ENCODE measurements around the gene MAP7D3.
"Not testable (repeated sequence)": the region's sequence is repeated elsewhere in the genome, so short reads cannot be mapped to it uniquely, and the experiment has no call there.

Gene MAP7D3

DNA sequence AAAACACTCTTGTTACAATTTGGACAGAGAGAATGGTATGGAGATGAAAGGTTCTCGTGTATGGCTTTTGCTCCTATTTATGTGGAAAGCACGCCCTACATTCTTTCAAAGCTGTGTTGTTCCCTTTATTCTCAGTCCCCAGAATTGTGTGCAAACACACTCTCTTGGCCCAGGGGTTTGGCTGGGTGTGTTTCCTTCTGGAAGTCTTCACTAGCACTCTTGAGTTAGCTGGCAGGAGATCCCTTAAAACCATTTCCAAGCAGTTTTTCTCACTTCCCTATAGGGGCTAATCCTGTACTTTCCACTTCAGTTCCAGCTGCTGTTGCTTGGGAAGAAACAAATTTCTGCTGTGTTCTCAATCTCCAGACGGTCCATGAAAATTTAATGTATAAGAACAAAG, 68.8 kb downstream of the MAP7D3 start:
- no peak for DNase-seq (ENCODE audit: low read depth)

DNA sequence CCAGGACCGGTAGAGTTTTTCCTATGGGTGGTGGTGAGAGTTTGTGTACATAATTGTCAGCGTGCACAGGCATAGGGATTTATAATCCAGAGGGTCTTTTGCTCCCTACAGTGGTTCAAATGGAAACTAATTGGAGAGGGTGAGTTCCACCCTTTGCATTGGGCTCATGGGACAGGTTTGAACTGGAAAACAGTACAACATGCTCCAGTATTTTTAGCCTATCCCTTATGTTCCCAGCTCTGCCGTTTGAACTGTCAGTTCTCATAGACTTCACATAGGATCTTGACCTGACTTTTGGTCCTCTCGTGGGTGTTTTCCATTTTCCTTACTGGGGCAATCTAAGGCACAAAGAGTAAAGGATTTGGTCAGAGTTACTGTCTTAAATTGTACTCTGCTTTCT, 72.1 kb downstream of the MAP7D3 start:
- DNase-seq (ENCODE audit: low read depth), result no peak

DNA sequence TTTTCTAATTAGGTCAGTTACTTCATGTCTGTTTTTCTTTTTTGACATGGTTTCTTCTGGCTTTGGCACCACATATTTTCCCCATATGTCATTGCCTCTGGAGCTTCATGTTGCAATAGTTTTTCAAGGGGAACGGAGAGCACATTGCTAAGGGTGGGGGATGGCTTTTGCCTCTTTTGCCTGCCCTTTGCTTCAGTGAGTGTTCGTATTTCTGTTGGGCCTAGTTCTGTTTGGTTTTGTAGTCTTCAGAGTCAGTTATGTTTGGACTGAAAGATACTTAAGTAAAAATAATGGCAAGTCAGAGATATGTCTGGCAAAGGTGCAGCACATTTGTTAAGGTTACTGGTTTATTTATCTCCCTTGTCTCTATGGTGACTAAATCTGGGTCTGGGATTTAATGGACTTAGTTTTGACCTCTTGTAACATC, 74.8 kb downstream of the MAP7D3 start:
- no peak for DNase-seq (ENCODE audit: low read depth)

DNA sequence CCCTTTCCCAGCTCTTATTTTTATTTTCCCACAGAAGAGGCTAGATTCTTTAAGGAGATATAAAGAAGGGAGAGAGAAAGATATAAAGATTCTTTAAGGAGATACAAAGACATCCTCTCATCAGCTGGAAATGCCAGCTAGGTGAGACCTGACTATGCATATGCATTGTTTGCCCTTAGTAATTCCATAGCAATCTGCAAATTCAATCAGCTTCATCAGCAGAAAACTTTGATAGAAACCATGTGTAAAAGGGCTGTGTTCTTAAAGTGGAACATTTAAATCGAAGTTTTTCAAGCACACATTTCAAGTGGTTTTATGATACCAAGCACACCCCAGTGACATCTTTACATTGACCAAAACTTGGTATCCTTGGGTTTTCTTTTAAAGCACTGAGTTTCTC, 79.8 kb downstream of the MAP7D3 start:
- DNase-seq (ENCODE audit: low read depth), result no peak

DNA sequence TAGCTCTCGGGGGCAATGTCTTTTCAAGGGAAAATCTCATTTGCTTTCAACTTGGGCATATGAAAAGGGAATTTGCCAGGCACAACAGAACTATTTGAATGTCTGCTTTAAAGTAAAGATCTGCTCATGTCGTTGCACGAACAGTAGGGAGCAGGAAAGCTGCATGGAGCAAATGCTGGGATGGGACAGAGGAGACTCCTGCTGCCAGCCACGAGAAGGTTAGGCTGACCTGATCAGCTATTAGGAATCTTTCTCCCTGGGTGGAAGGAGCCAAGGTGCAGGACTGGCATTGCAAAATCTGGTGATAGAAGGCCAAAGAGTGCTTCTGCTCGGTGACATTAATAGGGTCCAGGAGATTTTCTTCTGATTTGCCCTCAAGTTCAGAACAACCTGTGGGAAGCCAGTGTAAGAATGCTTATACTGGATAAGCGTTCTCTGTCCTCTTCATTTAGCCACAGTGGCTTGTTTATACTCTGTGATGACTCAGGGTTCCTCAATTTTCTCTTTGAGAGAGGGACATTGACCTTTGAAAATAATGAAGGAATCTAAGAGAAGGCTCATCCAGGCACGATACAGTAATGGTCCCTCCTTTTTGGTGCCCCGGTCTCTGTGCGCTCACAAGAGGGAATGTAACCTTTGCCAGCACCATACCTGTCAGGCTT, 80.9 kb downstream of the MAP7D3 start:
- DNase-seq (ENCODE audit: low read depth), result no peak

DNA sequence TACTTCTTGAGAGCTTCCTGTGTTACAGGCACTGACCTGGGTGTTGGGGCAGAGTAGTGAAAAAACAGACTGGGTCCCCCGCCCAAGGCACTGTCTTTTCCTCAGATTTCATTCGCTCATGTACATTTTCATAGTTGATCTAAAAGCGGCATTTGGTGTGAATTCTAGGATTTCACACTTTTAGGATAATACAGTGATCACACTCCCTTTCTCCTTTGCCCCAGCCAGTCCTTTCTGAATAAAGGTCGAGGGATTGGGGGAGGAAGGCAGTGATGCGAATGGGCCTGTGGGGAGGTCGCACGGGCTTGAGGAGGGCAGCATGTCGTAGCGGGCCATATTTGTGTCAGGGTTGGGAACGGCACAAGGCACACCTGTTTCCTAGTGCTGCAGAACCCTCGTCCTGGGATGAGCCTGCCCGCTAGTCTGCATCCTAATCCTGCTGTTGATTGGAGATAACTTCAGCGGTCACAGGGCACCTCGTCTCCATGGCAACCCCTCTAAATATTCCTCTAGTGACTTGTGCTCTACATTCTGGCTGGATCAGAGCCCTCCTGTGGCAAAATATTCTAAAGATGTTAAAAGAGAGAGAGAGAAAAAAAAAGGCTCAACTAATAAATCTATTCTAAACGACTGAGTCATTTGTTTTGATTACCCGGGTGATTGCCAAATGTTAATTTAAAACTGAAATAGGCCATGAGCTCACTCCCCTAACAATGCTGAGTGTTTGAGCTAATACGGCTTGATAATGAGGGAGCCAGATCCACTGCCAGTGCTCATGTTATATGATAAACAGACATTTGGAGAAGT, 82.1 kb downstream of the MAP7D3 start:
- no peak for DNase-seq (ENCODE audit: low read depth)

DNA sequence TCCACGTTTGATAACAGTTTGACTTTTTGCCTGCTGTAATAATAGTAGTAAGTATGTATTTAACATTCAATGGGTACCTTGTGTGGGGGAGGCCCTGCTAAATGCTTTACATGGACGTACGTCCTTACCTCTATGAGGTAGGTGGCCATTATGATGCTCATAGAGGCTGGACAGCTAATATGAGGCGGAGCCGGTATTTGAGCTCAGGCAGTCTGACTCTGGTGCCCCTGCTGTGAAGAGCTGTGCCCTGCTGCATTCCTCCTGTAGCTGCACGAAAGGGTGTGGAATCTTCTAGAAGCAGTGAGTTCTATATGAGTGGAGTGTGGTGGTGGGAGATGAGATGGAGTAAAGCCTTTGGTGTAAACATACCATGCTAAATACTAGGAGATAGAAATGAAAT, 83.2 kb downstream of the MAP7D3 start:
- not testable (repeated sequence) for DNase-seq (ENCODE audit: low read depth)

DNA sequence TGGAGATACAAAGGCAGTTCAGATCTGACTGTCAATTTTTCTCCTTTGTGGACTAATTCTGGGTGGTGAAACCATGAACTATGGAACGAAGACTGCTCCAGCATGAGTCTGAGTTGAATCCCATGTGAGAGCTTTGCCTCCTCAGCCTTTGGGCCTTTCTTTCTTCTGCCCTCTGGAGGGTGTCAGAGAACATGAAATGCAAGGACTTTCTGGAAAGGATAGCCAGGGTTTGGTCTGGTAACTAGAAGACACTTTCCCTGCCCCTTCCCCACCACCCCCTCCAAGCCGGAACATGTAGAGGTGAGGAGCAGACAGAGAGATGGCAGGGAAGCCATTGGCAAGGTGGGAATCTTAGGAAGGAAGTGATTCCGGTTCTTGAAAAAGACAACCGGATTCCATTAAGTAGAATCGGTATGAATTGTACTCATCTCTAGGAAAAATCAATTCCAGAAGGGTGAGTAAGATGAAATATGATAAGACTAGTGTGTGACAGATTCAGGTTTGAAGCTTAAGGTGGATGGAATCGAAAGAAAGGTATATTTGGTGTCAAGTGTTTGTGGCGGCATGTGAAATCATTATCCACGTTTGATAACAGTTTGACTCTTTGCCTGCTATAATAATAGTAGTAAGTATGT, 84.9 kb downstream of the MAP7D3 start:
- no peak for DNase-seq (ENCODE audit: low read depth)

DNA sequence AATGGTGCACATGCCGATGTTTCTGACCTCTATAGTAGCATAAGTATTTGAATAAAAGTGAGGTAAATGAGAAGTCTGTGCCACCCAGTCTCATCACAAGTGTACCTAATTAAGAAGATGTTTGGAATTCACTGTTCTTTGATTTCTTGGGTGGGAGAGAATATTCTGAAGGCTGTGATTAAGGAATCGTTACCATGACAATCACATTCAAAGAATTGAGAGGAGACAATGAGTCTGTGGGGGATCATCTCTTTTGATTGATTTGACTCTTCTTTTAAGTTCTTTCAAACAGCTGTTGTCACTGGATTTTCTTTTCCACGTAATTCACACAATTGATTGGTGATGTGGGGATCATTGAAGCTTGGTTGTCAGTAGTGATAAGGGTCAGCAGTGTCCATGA, 85.8 kb downstream of the MAP7D3 start:
- DNase-seq (ENCODE audit: low read depth), result no peak

DNA sequence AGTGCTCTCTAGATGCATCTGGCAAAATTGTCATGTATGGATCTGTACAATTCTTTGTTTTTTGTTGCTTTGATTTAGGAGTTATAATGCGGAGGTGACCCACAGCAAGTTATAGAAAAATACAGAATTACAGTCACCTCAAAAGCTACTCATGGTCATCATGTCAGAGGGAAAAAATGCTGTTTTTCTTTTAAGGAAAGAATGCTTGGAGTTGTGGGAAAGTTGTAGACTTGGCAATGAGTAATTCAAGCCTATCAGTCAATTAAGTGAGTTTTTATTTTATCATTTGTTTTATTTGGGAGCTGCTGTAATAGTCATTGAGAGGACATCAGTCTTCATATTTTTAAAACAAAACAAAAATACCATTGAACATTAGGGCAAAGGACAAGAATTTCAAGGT, 87.5 kb downstream of the MAP7D3 start:
- DNase-seq (ENCODE audit: low read depth), result no peak

All from HS-27A (cell line).